HCT116 (cell line): ENCODE data around the gene CENATAC. TPM values are rescaled to one million over a fixed set of nuclear protein-coding genes. Genes with fewer than 3 reads are reported as not detected.

ENCODE experiments used
- ATAC-seq: fragments of 200-7000 bp; cut with Tn5 transposase; 2 replicates; pipeline ENCODE4 v1.9.1; 2020; ENCODE audit warnings: mild to moderate bottlenecking, moderate library complexity
- BruUV-seq: library from RNA; stranded (reverse); fragments of 400-500 nt; replicated peaks from 2 replicates; lab custom pipeline; 2021; lab: Mats Ljungman, UMichigan
- CTCF ChIA-PET: fragments of 300-600 bp; sonication (Branson Sonifier 250); formaldehyde crosslinking; loops from one replicate; lab custom pipeline; 2021; ENCODE audit warnings: antibody characterized with exemption; lab: Charles Lee
- POLR2A ChIA-PET: fragments of 300-600, 350-600 bp; sonication (Branson Sonifier 250); formaldehyde crosslinking; loops from one replicate; lab custom pipeline; 2021; ENCODE audit warnings: antibody characterized with exemption; lab: Charles Lee
- RAD21 ChIA-PET, 2 experiments: fragments of 300-600 bp; sonication (Branson Sonifier 250); formaldehyde crosslinking; loops; one replicate each; lab custom pipeline; 2023; ENCODE audit warnings: low total read pairs in 2 of 2; ENCODE audit not compliant: uncharacterized antibody in 2 of 2, unreplicated experiment in 2 of 2, low non-redundant PET in 1 of 2; lab: Charles Lee
- DNase-seq: peaks from one replicate; pipeline ENCODE4 v3.0.0-alpha.2; 2010; ENCODE audit warnings: low read depth, low spot score
- H2AFZ ChIP-seq: fragments of 200-600 bp; shearing (Covaris generic), sonication (generic); 2 replicates; pipeline ENCODE4 v1.6.1; 2017; ENCODE audit warnings: low read depth, mixed run types, mixed read lengths, antibody characterized with exemption, low read length; ENCODE audit not compliant: poor library complexity, severe bottlenecking
- H3K27ac ChIP-seq: 2 replicates; pipeline ENCODE4 v1.5.1; 2012; ENCODE audit warnings: low read depth, low read length
- H3K27me3 ChIP-seq: fragments of 200-600 bp; sonication (generic); 2 replicates; pipeline ENCODE4 v1.6.1; 2016; ENCODE audit warnings: mixed run types, low read length, mixed read lengths; ENCODE audit not compliant: insufficient read depth
- H3K36me3 ChIP-seq, 2 experiments: fragments of 200-500 bp in 1 of 2; fragments of 200-600 bp in 1 of 2; sonication (Bioruptor generic) in 1 of 2; sonication (generic) in 1 of 2; 2 replicates each; pipeline versions ENCODE4 v1.5.1 to v1.6.1; 2014 to 2016; ENCODE audit warnings: low read length in 2 of 2, inconsistent platforms in 1 of 2, mixed read lengths in 1 of 2, mixed run types in 1 of 2; ENCODE audit not compliant: insufficient read depth in 2 of 2, control insufficient read depth in 1 of 2
- H3K4me1 ChIP-seq, 2 experiments: fragments of 200-600 bp in 1 of 2; sonication (generic) in 1 of 2; 2 replicates each; pipeline versions ENCODE4 v1.5.1 to v1.6.1; 2012 to 2017; ENCODE audit warnings: low read length in 2 of 2, inconsistent platforms in 1 of 2, mild to moderate bottlenecking in 1 of 2, mixed read lengths in 1 of 2, mixed run types in 1 of 2, moderate library complexity in 1 of 2; ENCODE audit not compliant: insufficient read depth in 2 of 2, control insufficient read depth in 1 of 2
- H3K4me2 ChIP-seq: fragments of 200-600 bp; sonication (generic); 2 replicates; pipeline ENCODE4 v1.6.1; 2017; ENCODE audit warnings: mixed run types, low read length, mixed read lengths
- H3K4me3 ChIP-seq, 2 experiments: fragments of 200-600 bp in 1 of 2; sonication (generic) in 1 of 2; replicated peaks in 1 of 2; 2 replicates each; pipeline ENCODE4 v1.5.1; 2011 to 2016; ENCODE audit warnings: low read length in 2 of 2, control low read depth in 1 of 2, low read depth in 1 of 2, mild to moderate bottlenecking in 1 of 2, mixed read lengths in 1 of 2, mixed run types in 1 of 2
- H3K79me2 ChIP-seq: fragments of 200-600 bp; sonication (generic); 2 replicates; pipeline ENCODE4 v1.6.1; 2017; ENCODE audit warnings: mild to moderate bottlenecking, mixed run types, low read length, moderate library complexity, mixed read lengths; ENCODE audit not compliant: insufficient read depth
- H3K9ac ChIP-seq: fragments of 200-600 bp; sonication (generic); 2 replicates; pipeline ENCODE4 v1.6.1; 2016; ENCODE audit warnings: low read length, mixed read lengths
- H3K9me2 ChIP-seq: fragments of 200-600 bp; sonication (generic), shearing (Covaris generic); 2 replicates; pipeline ENCODE4 v1.6.1; 2017; ENCODE audit warnings: mixed run types, mild to moderate bottlenecking, moderate library complexity; ENCODE audit not compliant: insufficient read depth
- H3K9me3 ChIP-seq, 2 experiments: fragments of 200-500 bp in 1 of 2; fragments of 200-600 bp in 1 of 2; sonication (Bioruptor generic) in 1 of 2; sonication (generic) in 1 of 2; 2 replicates each; pipeline ENCODE4 v1.6.1; 2014 to 2017; ENCODE audit warnings: low read length in 2 of 2, mixed read lengths in 2 of 2, inconsistent platforms in 1 of 2, low read depth in 1 of 2, mild to moderate bottlenecking in 1 of 2, mixed run types in 1 of 2, moderate library complexity in 1 of 2; ENCODE audit not compliant: control insufficient read depth in 1 of 2, insufficient read depth in 1 of 2
- H4K20me1 ChIP-seq: fragments of 200-600 bp; sonication (generic), shearing (Covaris generic); 2 replicates; pipeline ENCODE4 v1.6.1; 2017; ENCODE audit warnings: mixed run types, mild to moderate bottlenecking, moderate library complexity; ENCODE audit not compliant: insufficient read depth
- CBX3 ChIP-seq: IDR thresholded peaks from 2 replicates; pipeline ENCODE4 v1.6.1; 2012; ENCODE audit warnings: low read depth
- CEBPB ChIP-seq: IDR thresholded peaks from 2 replicates; pipeline ENCODE4 v1.6.1; 2012; ENCODE audit warnings: low read depth
- CTCF ChIP-seq, 3 experiments: fragments of 200-600 bp in 1 of 3; sonication (generic) in 1 of 3; IDR thresholded peaks in 2 of 3; conservative IDR thresholded peaks in 1 of 3; 2 replicates each; pipeline ENCODE4 v1.5.1; 2012 to 2017; ENCODE audit warnings: low read depth in 2 of 3, low read length in 2 of 3, antibody characterized with exemption in 1 of 3, borderline replicate concordance in 1 of 3, control low read depth in 1 of 3, mild to moderate bottlenecking in 1 of 3, mixed read lengths in 1 of 3, mixed run types in 1 of 3, moderate library complexity in 1 of 3; ENCODE audit not compliant: insufficient read depth in 1 of 3
- EGR1 ChIP-seq: IDR thresholded peaks from 2 replicates; pipeline ENCODE4 v1.6.1; 2012; ENCODE audit warnings: low read depth
- ELF1 ChIP-seq: IDR thresholded peaks from 2 replicates; pipeline ENCODE4 v1.6.1; 2012; ENCODE audit warnings: low read depth, borderline replicate concordance
- EZH2 ChIP-seq: fragments of 200-600 bp; sonication (generic); IDR thresholded peaks from 2 replicates; pipeline ENCODE4 v1.6.1; 2017; ENCODE audit warnings: antibody characterized with exemption, mixed run types
- FOSL1 ChIP-seq: IDR thresholded peaks from 2 replicates; pipeline ENCODE4 v1.6.1; 2012; ENCODE audit warnings: low read depth
- MAX ChIP-seq: IDR thresholded peaks from 2 replicates; pipeline ENCODE4 v1.6.1; 2012
- POLR2AphosphoS5 ChIP-seq: IDR thresholded peaks from 2 replicates; pipeline ENCODE4 v1.6.1; 2011; ENCODE audit warnings: mild to moderate bottlenecking, low read depth, low read length, moderate library complexity
- REST ChIP-seq: IDR thresholded peaks from 2 replicates; pipeline ENCODE4 v1.6.1; 2012; ENCODE audit warnings: low read depth
- SP1 ChIP-seq: IDR thresholded peaks from 2 replicates; pipeline ENCODE4 v1.6.1; 2012; ENCODE audit warnings: low read depth
- SRF ChIP-seq: IDR thresholded peaks from 2 replicates; pipeline ENCODE4 v1.6.1; 2012; ENCODE audit warnings: low read depth
- ZBTB33 ChIP-seq: IDR thresholded peaks from 2 replicates; pipeline ENCODE4 v1.6.1; 2011; ENCODE audit warnings: mild to moderate bottlenecking, low read length, moderate library complexity; ENCODE audit not compliant: insufficient replicate concordance; ENCODE audit errors: extremely low read depth
- ZNF274 ChIP-seq: fragments of 200-500 bp; sonication (Bioruptor generic); IDR thresholded peaks from 2 replicates; pipeline ENCODE4 v1.6.1; 2014; ENCODE audit warnings: mild to moderate bottlenecking, low read depth, low read length, inconsistent platforms
- intact Hi-C: fragments of 100-400 bp; cut with micrococcal nuclease; formaldehyde crosslinking; loops from 2 replicates; pipeline ENCODE4 v1.10.0; 2022
- total RNA-seq: library from RNA; stranded (reverse); gene quantifications from one replicate; pipeline ENCODE4 v1.2.1, GENCODE V29; 2021; ENCODE audit not compliant: unreplicated experiment

CENATAC gene
- total RNA-seq, 1 experiment from 2014 or later: 28.9 TPM

GRCh38 chr11:119011476-119012053 lies 13.6 kb downstream of the CENATAC start:
- H2AFZ ChIP-seq: no peak overlapping the region
- CTCF ChIA-PET: no interaction called here
- H3K27me3 ChIP-seq: no peaks in the 10 kb centered on the region
- BruUV-seq: no TSS peak
- peaks cover 6 to 10% of the 10 kb centered on the region in 2 experiments; a peak in 3 of 4 replicates for H3K4me1 ChIP-seq
- no peak overlapping the region for H3K4me2 ChIP-seq
- peak; percentile 18; the same call in 1 of the 2 replicates for ATAC-seq
- TF ChIP-seq CTCF (IDR thresholded peaks at IDR 0.05 in 2 of 3, conservative IDR thresholded peaks at IDR 0.05 in 1 of 3; ENCODE audit: borderline replicate concordance in 1 of 3, insufficient read depth in 1 of 3, low read depth in 2 of 3, low read length in 2 of 3) (no peak), EGR1 (no peak), SRF (no peak), CEBPB (no peak), POLR2AphosphoS5 (no peak), CBX3 (no peak), REST (no peak), FOSL1 (no peak), EZH2 (no peak), SP1 (no peak), ELF1 (no peak), ZBTB33 (no peak), MAX (no peak), ZNF274 (no peak)
- H3K79me2 ChIP-seq: peaks cover 26% of the 10 kb centered on the region
- no peaks in the 10 kb centered on the region for H3K9me2 ChIP-seq
- POLR2A ChIA-PET: interaction anchor here (0.6 kb wide), 1 partner anchor 9 kb away, joined by 5 read pairs; no protein-coding TSS in a partner anchor
- intact Hi-C loops: no loop called here
- DNase-seq: no peak
- H3K9ac ChIP-seq: no peak overlapping the region
- no peak overlapping the region; the same call in 1 of the 2 replicates for H3K27ac ChIP-seq
- RAD21 ChIA-PET: no interaction called here
- no peak overlapping the region for H3K4me3 ChIP-seq
- H3K36me3 ChIP-seq: peaks cover 34 to 60% of the 10 kb centered on the region in 2 experiments
- H3K9me3 ChIP-seq: no peaks in the 10 kb centered on the region
- no peaks in the 10 kb centered on the region for H4K20me1 ChIP-seq
